Testis (tissue), 3 donors: ENCODE results near the gene RAB36. TPM values are rescaled to one million over a fixed set of nuclear protein-coding genes. Genes with fewer than 3 reads are reported as not detected.

Experiments used
- DNase-seq: peaks from one replicate; pipeline ENCODE4 v3.0.0-alpha.2; 2019
- H3K27ac ChIP-seq, 2 donors: fragments of 200-600 bp; sonication (generic); one replicate each; pipeline ENCODE4 v1.5.1; 2019
- H3K27me3 ChIP-seq: fragments of 200-600 bp; sonication (generic); one replicate; pipeline ENCODE4 v1.5.1; 2019
- H3K36me3 ChIP-seq: fragments of 200-600 bp; sonication (generic); one replicate; pipeline ENCODE4 v1.5.1; 2017; ENCODE audit warnings: low read depth; ENCODE audit errors: missing control alignments
- H3K4me1 ChIP-seq: fragments of 200-600 bp; sonication (generic); one replicate; pipeline ENCODE4 v1.5.1; 2019
- H3K4me3 ChIP-seq, 2 donors: fragments of 200-600 bp; sonication (generic); one replicate each; pipeline ENCODE4 v1.5.1; 2017 to 2019
- H3K9me3 ChIP-seq: fragments of 200-600 bp; sonication (generic); one replicate; pipeline ENCODE4 v1.5.1; 2017
- POLR2A ChIP-seq: fragments of 450-650 bp; IDR thresholded peaks from one replicate; pipeline ENCODE4 v1.6.1; 2017; ENCODE audit warnings: antibody characterized with exemption, mild to moderate bottlenecking, moderate library complexity
- WGBS, 2 donors: methylation state at CpG; one replicate each; pipeline ENCODE4 v1.1.5; 2018; 5-methylcytosine and 5-hydroxymethylcytosine counted together
- intact Hi-C: fragments of 100-400 bp; cut with DNase I; formaldehyde crosslinking; loops from one replicate; pipeline ENCODE4 v1.15.1; 2023; ENCODE audit warnings: low total_unique reads
- polyA plus RNA-seq: library from polyadenylated mRNA; stranded (reverse); fragments of 350-450 nt; fragmentation: Illumina TruSeq; extraction: RNeasy Lipid Tissue Mini Kit (QIAGEN cat#74804); gene quantifications from one replicate; pipeline ENCODE4 v1.2.3, GENCODE V29; 2014; ENCODE audit warnings: low read depth, low replicate concordance; ENCODE audit not compliant: insufficient read depth
- small RNA-seq, 2 donors: library from RNA; depleted of rRNA; stranded (forward); fragments of <200 nt; gene quantifications; one replicate each; pipeline ENCODE3, GENCODE V24; 2016
- total RNA-seq, 2 donors: library from RNA; depleted of rRNA; stranded (reverse); fragments of >200 nt; gene quantifications; one replicate each; pipeline ENCODE4 v1.2.3, GENCODE V29; 2016
- TF ChIP-seq, protein P1 (sequence below), 3 experiments: fragments of 450-650 bp in 2 of 3; fragments of 200-600 bp in 1 of 3; sonication (generic) in 1 of 3; IDR thresholded peaks; one replicate each; pipeline ENCODE4 v1.5.1; 2016 to 2019; ENCODE audit warnings: antibody characterized with exemption in 3 of 3, mild to moderate bottlenecking in 2 of 3, moderate library complexity in 1 of 3

RAB36 gene
- total and polyA plus RNA-seq, 3 donors from 2014 or later: 7.4 to 11.1 (median 7.5) TPM

- WGBS, 2 donors: 73 to 74% methylated on average over 10 to 11 of the region's 11 CpGs
- Histone ChIP-seq H3K27ac (no peak overlapping the region), H3K27me3 (no peaks in the 10 kb centered on the region), H3K4me3 (no peak overlapping the region), H3K4me1 (peaks cover 34% of the 10 kb centered on the region), H3K9me3 (no peaks in the 10 kb centered on the region), H3K36me3 (no peaks in the 10 kb centered on the region)
- intact Hi-C loops: no loop called here
- no peak for TF ChIP-seq POLR2A
- TF ChIP-seq, protein P1, sequence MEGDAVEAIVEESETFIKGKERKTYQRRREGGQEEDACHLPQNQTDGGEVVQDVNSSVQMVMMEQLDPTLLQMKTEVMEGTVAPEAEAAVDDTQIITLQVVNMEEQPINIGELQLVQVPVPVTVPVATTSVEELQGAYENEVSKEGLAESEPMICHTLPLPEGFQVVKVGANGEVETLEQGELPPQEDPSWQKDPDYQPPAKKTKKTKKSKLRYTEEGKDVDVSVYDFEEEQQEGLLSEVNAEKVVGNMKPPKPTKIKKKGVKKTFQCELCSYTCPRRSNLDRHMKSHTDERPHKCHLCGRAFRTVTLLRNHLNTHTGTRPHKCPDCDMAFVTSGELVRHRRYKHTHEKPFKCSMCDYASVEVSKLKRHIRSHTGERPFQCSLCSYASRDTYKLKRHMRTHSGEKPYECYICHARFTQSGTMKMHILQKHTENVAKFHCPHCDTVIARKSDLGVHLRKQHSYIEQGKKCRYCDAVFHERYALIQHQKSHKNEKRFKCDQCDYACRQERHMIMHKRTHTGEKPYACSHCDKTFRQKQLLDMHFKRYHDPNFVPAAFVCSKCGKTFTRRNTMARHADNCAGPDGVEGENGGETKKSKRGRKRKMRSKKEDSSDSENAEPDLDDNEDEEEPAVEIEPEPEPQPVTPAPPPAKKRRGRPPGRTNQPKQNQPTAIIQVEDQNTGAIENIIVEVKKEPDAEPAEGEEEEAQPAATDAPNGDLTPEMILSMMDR (IDR thresholded peaks at IDR 0.05): no peak
- DNase-seq: no peak
These were observed 68.5 kb downstream of the RAB36 start for GRCh38 chr22:23213581-23214334.

Small RNA genes within 50 kb of the gene (small RNA-seq; reads per million reads assigned to genes)
- gene BCRP8 (0 to 0.27 reads per million in 2 donors), gene RF00017 (0 reads per million in 2 donors), gene RF00066 (0 reads per million in 2 donors)

Other genes starting within 250 kb of the RAB36 start
- 10 to 100 TPM; 15.1 to 20.2 TPM for gene GNAZ, start 75.0 kb upstream of the RAB36 start, total RNA-seq
- 13.7 TPM for gene GNAZ, start 75.0 kb upstream of the RAB36 start, polyA plus RNA-seq
- gene RSPH14, start 3.5 kb upstream of the RAB36 start, total RNA-seq: 10 to 100 TPM; 12.1 to 22.8 TPM
- gene RSPH14, start 3.5 kb upstream of the RAB36 start, polyA plus RNA-seq: 45.4 TPM
- gene BCR, start 35.0 kb downstream of the RAB36 start, total RNA-seq: 100 to 1,000 TPM; 105 to 108 TPM
- gene BCR, start 35.0 kb downstream of the RAB36 start, polyA plus RNA-seq: 52.5 TPM